Esophagus muscularis mucosa (tissue), 4 donors: ENCODE data around the gene DNLZ.

Experiments
- EP300 ChIP-seq: sonication (generic); formaldehyde crosslinking; IDR thresholded peaks from one replicate; pipeline ENCODE4 v1.6.1; 2017; ENCODE audit warnings: antibody characterized with exemption
- POLR2A ChIP-seq: fragments of 450-650 bp; IDR thresholded peaks from one replicate; pipeline ENCODE4 v1.6.1; 2017; ENCODE audit warnings: antibody characterized with exemption, moderate library complexity, mild to moderate bottlenecking, low read depth
- TF ChIP-seq, protein P1 (sequence below), 3 experiments: fragments of 200-600 bp in 2 of 3; fragments of 450-650 bp in 1 of 3; sonication (generic) in 2 of 3; IDR thresholded peaks; one replicate each; pipeline ENCODE4 v1.5.1; 2017 to 2019; ENCODE audit warnings: antibody characterized with exemption in 3 of 3, mild to moderate bottlenecking in 2 of 3, moderate library complexity in 1 of 3

DNA sequence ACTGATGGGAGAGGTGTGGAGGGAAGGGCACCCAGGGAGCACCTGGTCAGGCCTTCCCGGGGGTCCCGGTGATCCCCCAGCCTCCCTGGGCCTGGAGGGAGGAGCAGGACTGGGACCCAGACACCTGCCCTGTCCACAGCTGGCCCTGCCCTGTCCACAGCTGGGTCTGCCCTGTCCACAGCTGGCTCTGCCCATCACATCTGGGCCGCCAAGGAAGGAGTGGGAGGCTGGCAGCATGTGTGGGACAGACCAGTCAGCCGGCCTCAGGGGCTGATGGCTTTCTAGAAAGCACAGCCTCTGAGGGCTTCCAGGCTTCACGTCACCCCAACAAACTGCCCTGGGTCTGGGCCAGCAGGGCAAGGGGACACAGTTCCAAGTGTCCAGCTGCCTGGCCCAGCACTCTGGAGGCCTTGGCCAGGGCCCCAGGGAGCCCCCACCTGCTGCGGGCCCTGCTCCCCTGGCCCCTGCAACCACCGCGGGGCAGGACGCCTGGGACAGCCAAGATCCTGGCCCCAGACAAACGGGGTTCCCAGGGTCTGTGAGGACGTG lies 12.2 kb downstream of the DNLZ start:
- TF ChIP-seq POLR2A (no peak), EP300 (no peak)
- TF ChIP-seq, protein P1, sequence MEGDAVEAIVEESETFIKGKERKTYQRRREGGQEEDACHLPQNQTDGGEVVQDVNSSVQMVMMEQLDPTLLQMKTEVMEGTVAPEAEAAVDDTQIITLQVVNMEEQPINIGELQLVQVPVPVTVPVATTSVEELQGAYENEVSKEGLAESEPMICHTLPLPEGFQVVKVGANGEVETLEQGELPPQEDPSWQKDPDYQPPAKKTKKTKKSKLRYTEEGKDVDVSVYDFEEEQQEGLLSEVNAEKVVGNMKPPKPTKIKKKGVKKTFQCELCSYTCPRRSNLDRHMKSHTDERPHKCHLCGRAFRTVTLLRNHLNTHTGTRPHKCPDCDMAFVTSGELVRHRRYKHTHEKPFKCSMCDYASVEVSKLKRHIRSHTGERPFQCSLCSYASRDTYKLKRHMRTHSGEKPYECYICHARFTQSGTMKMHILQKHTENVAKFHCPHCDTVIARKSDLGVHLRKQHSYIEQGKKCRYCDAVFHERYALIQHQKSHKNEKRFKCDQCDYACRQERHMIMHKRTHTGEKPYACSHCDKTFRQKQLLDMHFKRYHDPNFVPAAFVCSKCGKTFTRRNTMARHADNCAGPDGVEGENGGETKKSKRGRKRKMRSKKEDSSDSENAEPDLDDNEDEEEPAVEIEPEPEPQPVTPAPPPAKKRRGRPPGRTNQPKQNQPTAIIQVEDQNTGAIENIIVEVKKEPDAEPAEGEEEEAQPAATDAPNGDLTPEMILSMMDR (IDR thresholded peaks at IDR 0.05): no peak
